Kidney tubule cell (primary cell): Measurements from ENCODE around the gene RGS13.

ENCODE experiments used
- DNase-seq: peaks from one replicate; pipeline ENCODE4 v3.0.0-alpha.2; 2018; ENCODE audit warnings: low spot score

The RGS13 gene, protein sequence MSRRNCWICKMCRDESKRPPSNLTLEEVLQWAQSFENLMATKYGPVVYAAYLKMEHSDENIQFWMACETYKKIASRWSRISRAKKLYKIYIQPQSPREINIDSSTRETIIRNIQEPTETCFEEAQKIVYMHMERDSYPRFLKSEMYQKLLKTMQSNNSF

DNA sequence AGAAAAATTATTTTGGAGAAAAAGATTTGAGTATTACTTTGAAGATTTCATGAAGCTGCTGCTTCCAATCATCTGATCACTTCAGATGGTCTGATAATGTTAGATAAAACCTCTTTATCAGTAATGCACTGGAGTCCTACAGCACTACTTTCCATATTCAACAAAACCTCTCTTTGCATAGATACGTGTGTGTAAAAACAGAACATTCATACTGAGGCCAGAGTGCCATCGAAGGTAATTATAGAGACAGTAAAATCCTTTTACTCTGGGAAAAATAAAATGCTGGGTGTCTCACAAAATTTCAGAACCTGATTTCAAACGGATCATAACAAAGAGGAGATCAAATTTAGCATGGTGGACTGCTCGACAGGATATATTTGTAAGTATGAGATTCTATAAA is at the start of gene RGS13:
Gene RGS13 (plus strand): TSS at position 209 of the 400 bp plus-strand sequence. CDS start 8,188 bp downstream, outside the sequence.
- no peak for DNase-seq

DNA sequence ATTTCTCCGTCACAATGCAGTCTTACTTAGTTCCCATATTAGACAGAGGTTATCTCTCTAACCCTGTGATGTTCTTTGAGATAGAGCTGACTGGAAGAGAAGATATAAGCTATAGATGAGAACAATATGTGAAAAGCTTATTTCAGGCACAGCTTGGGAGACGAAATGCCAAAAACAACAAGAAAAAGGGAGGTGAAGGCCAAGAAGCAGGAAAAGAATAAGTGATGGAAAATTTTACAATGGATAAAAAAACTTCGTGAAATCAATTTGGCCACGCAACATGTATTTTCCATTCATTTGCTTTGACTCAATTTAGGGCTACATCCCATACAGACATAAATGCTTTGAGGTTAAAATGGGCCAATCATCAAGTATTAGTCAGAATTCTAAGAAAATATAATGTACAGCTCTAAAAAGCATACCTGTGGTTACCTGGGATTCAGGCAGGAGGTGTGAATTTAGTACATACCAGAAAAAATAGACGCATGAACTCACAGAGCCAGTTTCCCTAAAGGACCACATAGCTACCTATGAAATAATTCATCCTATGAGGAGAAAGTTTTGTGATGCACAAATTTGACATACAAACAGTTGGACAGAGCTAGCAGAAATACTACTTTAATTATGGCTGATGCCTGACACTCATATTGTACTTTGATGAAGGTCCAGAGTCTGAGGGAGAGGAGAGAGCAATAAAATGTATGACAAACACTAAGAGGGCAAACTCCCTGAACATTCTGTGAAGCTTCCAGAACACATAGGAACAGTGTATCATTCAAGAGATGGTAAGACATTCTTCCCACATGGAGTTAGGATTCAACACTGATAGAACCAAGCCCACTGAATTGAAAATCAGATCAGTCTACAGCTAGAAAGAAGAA is 48.3 kb upstream of the RGS13 start:
- no peak for DNase-seq

DNA sequence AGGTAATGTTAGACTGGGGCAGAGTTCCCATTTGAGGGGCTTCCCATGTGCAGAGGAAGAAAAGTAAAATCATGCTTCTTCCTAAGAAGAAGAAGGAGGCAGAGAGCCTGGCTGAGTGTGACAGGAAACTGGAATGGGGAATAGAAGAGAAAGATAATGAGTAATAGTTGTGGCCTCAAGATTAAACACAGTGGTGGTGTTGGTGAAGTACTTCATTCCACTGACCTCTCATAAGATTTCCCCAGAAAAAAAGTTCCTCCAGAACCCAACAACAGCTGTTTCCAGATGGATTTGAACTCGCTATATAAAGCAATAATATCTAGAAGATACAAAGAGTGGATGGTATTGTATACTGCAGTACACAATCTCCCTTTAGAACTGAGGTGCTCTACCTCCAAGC is 47.4 kb upstream of the RGS13 start:
- no peak for DNase-seq

DNA sequence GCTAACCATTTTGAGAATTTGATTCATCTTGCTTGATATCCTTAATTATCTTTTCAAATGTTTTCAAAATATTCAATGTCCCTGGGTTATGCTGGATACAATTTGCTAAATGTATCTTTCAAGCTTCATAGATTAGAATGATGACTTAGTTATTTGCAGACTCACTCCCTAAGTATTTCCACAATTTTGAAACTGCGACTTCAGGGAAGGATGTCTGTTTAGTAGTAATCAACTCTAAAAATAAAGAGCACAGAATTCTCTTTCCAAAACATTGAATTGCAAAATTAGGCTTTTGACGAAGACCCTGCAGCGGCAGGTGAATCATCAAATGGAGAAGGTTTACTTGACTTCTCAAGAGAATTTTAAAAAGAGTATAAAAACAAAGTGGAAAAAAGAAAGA is 46.1 kb upstream of the RGS13 start:
- DNase-seq, result no peak

DNA sequence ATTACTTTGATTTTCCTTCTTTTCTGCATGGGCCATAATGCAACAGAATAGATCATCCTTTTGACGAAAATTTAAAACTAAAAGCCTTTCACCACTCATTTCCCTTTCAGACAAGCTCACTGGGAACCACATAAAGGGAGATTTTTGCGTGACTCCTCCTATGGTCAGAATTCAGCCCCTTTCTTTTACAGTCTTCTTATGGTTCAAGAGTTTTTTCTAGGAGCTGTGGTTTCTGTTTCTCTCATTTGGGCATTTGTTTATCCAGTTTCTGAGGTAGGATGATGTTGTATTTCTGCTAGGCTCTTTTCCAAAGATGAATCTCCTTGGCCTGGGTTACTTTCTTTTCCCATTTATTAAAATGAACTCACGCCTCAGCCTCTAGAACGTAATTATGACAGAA is 43.4 kb upstream of the RGS13 start:
- DNase-seq, result no peak

DNA sequence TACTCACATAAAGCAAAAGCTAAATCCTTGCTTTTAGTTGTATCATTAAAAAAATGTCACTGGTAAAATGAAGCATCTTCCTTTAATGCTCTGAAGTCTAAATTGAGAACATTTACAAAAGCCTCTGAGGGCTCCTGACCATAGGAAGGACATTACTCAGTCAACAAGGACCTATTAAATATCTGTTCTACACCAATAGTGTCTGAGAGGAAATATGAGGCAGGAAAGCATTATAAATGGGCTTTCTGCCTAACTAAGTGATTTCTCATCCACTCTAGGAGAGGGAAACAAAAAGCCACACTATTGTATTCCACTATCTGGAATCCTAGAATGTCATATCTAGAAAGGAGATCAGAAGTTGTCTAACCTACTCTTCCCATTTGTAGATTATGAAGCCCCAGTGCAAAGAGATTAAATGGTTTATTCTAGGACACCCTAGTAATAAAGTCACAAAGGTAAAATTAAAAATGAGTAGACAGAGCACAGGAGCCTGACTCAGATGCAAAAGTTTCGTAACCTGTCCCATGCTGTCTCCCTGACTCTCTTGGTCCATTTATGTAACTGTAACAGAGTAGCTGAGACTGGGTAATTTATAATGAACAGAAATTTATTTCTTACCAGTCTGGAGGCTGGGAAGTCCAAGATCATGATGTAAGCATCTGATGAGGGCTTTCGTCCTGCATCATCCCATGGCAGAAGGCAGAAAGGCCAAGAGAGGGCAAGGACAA is 42.8 kb upstream of the RGS13 start:
- DNase-seq, result no peak

DNA sequence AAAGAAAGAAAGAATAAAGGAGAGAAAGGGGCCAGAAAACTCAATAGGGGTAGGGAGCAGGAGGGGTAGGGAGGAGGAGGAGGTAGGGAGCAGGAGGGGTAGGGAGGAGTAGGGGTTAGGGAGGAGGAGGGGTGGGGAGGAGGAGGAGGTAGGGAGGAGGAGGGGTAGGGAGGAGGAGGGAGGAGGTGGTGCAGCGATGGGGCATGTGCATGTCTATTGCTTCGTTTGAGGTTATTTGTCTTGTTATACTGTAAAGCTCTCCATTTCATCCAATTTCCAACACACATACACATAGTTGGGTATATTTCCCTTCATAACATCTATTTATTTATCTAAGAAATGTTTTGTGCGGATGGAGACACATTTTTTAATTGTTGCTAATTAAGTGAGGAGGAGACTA is 40.6 kb upstream of the RGS13 start:
- DNase-seq, result no peak

DNA sequence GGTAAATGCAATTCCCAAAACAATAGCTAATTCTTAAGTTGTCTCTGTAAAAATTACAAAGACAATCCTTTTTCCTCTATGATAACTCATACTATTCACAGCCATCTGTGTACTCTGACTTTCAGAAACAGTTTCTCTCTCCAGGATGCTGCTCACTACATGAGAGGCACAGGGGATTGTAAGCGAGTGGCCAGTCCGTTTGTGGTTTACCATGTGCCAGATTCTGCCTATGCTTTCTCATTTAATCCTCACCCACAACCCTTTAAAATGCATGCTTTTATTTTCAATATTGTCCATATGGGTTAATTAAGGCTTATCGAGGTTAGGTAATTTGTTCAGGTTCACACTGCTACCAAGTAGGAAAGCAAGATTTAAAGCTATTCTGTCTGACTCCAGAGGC is 37.4 kb upstream of the RGS13 start:
- DNase-seq, result no peak

DNA sequence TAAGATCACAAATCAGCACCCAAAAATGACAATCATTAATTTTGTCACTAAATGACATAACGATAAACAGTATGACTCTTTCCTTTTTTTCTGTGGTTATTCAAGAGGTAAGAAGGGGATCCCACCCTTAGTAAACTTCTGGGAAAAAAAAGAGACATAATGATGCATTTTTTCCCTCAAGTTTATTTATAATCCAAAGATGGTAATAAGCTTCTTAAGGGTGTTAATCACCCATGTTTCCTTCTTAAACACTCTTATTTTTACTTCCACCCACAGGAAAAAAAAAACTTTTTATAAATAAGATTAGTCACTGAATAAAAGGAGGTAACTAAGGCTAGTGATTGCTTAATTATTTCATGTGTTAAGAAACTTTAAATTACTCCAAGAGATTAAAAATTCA is 35.7 kb upstream of the RGS13 start:
- DNase-seq, result no peak

DNA sequence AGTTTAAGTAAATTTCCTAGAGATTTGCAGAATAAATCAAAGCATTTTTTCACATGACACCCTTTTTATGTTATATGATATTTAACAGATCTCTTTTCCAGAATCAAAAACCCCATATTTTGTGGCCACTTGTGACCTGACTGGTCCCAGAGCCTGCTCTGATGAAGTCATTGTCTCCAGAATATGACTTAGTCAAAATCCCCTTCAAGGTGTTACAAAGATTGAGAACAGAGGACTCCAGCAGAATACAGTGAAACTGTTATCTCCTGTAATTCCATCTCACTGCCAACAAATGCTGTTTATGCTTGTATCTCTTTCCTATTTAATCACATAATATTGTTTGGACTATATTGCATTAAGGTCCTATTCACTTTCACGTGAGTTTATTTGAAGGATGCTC is 34.8 kb upstream of the RGS13 start:
- no peak for DNase-seq

DNA sequence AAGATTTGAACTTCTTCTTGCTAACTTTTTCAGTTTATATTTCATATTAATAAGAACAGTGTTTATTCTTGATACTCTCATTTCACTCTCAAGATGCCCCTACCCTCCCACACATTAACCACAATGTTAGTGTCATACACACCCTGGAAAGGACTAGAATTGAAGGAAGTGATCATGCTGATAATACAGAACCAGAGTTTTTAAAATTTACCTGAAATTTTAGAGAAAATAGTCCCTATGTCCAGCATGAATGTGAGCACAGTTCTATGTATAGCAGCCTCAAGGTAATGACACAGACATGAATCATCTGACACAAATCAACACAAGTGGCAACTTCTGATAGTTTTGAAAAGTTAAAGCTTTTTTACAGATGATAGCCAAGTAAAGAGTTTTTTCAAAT is 34.4 kb upstream of the RGS13 start:
- no peak for DNase-seq

DNA sequence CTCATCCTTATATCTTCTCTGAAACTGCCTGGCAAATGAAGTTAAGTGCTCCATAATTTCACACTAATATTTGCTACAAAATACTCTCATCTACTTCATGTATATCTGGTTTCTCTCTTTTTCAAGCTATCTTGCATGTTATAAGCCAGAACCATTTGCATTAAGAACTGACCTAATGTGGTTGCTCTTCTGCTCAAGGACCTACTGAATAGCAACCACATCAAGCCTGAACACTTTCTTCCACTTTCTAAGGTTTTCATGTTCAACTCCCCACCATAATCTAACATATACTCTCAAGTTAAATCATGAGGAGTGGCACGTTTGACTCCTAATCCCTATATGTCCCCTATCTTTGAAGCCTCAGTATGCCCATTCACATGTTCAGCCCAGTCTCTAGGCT is 33.2 kb upstream of the RGS13 start:
- DNase-seq, result no peak

DNA sequence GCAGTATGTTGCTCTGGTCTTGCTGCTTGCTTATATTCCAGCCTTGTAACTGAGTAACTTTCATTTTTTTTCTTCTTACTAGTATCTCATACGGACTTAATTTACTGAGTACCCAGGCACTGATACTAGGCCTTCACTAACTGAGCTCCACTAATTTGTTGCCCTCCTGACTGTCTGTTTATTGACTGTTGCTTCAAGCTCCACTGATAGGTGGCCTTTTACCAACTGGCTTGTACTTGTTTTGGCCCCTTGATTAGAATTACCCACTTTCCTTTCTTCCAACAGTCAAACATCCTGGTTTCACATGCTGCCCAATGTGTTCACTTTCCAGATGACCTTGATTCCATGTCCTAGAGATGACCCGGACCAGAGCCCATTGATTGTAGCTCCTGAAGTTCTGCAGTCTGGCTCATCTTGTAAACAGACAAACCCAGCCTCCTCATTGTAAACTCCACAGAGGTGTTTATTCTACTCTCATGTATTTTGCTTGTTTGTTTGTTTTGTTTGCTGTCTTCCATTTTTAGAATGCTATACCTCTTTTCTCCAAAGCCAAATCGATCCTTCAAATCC is 32.6 kb upstream of the RGS13 start:
- DNase-seq, result no peak

DNA sequence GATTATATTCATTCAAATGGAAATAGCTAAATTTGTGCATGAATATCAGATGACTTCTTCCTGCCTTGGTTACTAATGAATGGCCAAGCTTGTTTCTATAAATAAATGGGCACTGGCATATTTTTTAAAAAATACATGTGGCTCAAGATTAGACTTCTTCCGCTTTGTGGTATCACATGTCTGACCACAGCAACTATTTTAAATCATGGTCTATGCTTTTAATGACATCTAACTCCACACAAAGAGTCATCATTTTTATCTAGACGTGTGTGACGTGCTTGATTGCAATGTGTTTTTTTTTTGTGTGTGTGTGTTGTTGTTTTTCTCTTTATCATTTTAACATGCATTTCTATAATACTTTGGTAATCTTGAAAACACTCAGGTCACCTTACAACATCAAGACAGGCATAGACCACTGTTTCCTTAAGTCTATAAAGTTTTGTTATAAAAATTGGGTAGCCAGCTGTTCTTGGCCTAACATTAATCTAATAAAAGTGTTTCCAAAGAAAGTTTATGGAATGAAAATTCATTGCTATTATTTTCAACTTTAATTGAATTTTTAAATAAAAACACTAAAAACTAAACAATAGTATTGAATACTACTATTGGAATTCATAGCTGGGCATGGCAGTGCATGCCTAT is 30.8 kb upstream of the RGS13 start:
- DNase-seq, result no peak

DNA sequence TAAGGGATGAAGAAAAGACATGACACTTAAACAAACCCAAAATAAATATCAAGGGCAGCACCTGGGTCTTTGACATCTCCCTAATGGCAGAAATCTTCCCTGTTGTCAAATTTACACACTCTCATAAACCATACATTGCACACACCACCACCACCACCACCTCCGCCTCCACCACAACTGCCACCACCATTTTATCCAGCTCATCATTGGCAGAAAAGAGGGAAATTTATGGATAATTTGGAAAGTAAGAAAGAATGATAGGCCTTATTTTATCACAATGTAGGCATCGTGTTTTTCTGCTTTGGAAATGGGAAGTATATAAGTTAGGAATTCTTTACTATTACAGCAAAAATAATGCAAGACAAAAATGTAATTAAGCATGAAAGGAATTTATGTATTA is 27.3 kb upstream of the RGS13 start:
- DNase-seq, result no peak

DNA sequence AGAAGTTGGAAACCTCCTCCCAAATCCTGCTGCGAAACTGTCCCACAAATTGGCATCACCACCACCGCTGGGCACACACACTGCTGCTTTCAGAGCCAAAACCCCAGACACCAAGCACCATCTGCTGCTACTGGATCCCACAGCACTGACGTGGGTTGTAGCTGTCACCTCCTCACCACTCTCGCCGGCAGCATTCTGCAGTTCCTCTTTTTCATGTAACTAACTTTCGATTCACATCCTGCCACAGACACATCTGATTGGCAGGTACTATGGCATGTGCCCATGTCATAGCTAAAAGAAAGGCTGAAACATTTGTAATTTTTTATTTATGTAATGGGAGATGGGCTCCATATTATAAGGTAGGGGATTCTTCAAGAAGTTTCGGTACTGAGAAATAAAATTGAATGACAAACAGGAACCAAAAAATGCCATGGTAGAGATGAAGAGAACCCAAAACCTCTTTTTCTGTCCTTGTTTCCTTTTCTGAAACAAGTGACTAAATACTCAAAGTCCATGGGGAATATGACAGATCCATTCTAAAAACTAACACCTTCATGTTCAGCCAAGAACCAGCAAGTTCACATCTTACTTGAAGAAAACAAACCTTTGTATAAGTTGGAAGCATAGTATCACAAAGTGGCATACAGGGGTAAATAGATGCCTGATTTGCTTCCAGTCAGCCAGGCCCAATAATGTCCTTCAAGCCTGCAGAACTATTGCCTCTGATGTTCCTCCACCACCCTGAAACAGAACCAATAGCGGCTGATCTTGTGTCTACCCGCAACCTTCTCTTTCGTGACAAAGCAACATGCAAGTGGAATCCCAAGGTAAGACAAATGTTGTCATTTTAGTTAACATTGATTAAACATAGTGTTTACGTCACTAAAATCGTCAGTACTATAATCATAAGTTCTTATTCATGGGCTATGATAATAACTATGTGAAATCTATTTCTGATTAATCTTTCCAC is 26.6 kb upstream of the RGS13 start:
- DNase-seq, result no peak

DNA sequence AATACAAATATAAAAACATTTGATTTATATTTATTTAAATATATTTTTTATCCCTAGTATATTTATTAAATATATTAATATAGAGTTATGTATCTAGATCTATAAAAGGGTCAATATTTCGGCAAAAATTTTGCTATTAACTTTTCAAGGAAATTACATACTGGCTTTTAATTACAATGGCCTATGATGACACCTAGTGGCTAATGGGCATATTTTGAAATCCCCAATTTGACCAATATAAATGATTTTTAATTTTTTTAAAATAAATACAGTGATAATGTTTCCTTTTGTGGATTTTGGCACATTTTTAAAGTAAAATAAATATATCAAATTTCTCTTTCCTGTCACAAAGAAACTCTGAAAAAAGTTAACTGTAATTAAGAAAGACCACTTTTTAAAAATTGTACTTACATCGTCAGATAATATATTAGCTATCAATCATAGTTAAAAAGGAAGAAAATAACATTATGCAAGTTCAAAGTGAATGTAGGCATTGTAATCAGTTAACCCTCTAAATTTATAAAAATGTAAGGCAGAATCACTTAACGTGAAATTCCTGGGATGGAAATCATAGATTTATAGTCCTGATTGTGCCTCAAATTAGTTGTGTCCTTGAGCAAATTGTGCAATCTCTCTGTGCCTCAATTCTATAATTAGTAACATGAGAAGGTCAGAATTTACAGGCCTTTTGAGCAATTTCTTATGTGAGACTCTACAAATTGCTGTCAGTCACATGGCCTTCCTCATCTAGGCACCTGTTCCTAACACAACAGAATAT is 25.6 kb upstream of the RGS13 start:
- peak; percentile 25 for DNase-seq

DNA sequence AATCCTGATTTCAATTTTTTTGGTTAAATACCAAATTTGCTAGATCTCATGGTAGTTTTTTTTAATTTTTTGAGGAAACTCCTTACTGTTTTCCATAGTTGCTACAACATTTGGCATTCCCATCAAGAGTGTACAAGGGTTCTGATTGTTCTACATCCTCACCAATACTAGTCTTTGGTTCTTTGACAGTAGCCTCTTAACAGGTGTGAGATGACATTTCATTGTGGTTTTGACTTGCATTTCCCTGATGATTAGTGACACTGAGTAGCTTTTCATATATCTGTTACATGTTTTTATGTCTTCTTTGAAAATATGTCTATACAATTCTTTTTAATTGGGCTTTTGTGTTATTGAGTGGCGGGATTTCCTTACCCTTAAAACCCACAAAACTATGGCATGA is 20.9 kb upstream of the RGS13 start:
- no peak for DNase-seq

DNA sequence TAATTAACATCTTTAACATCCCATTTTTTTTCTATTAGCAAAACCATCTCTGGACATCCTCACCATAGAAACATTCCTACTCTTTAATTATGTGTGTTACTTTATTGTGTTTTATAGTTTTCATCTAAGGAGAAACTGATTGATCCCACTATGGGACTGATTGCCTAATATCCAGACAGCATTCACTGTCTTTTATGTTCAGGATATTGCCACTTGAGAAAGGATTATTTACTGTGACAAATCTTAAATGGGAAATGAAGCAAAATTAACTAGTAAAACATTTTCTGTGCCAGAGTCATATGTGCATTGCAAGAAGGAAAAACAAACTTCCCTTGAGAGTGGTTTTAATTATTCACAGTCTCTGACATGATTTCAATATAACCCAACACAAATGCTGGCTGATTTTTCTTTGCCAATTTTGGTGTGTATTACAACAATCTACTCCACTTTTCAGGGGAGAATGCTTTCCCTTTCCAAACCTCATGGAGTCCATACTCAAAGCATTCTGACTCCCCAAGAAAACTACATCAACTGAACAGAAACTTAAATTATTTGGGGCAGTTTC is 15.8 kb upstream of the RGS13 start:
- DNase-seq, result no peak
